SU-DHL-6 (cell line): Measurements from ENCODE around the gene IP6K3.

ENCODE experiments used
- H2AFZ ChIP-seq: fragments of 200-600 bp; sonication (generic); 2 replicates; pipeline ENCODE4 v1.6.1; 2014; ENCODE audit warnings: low read depth, mild to moderate bottlenecking, moderate library complexity, mixed read lengths, antibody characterized with exemption, low read length; ENCODE audit not compliant: severe bottlenecking
- H3F3A ChIP-seq: fragments of 200-600 bp; shearing (Covaris generic); 2 replicates; pipeline ENCODE4 v1.6.0; 2016; ENCODE audit warnings: antibody characterized with exemption, mild to moderate bottlenecking; ENCODE audit not compliant: insufficient read depth
- H3K27ac ChIP-seq: fragments of 200-600 bp; sonication (generic); 2 replicates; pipeline ENCODE4 v1.5.1; 2016; ENCODE audit warnings: low read depth, mild to moderate bottlenecking, low read length, moderate library complexity, mixed read lengths
- H3K27me3 ChIP-seq: fragments of 200-600 bp; sonication (generic), shearing (Covaris generic); 2 replicates; pipeline ENCODE4 v1.6.0; 2014; ENCODE audit warnings: mild to moderate bottlenecking, low read length
- H3K36me3 ChIP-seq: fragments of 200-600 bp; sonication (generic); 2 replicates; pipeline ENCODE4 v1.6.1; 2014; ENCODE audit warnings: mild to moderate bottlenecking, low read length, mixed read lengths
- H3K4me2 ChIP-seq: fragments of 300-600, 200-600 bp; shearing (Covaris generic), sonication (generic); 2 replicates; pipeline ENCODE4 v1.6.0; 2014; ENCODE audit warnings: low read length, low read depth, mild to moderate bottlenecking; ENCODE audit not compliant: poor library complexity, severe bottlenecking
- H3K4me3 ChIP-seq: fragments of 200-600 bp; sonication (generic); 2 replicates; pipeline ENCODE4 v1.5.1; 2014; ENCODE audit warnings: antibody characterized with exemption, low read length, mild to moderate bottlenecking, mixed read lengths; ENCODE audit not compliant: insufficient read depth, poor library complexity, severe bottlenecking
- H3K79me2 ChIP-seq: fragments of 200-600 bp; sonication (generic); 2 replicates; pipeline ENCODE4 v1.6.1; 2014; ENCODE audit warnings: mild to moderate bottlenecking, low read length, moderate library complexity; ENCODE audit not compliant: insufficient read depth
- H3K9ac ChIP-seq: fragments of 200-600 bp; sonication (generic); 2 replicates; pipeline ENCODE4 v1.7.0; 2014; ENCODE audit warnings: mild to moderate bottlenecking, low read length
- H3K9me2 ChIP-seq: fragments of 200-600 bp; sonication (generic); replicated peaks from 2 replicates; pipeline ENCODE4 v1.6.1; 2014; ENCODE audit warnings: low read length; ENCODE audit not compliant: insufficient read depth
- H3K9me3 ChIP-seq: fragments of 200-600 bp; sonication (generic); 2 replicates; pipeline ENCODE4 v1.6.1; 2014; ENCODE audit warnings: low read length, mixed read lengths; ENCODE audit not compliant: insufficient read depth
- H4K20me1 ChIP-seq: fragments of 200-600 bp; sonication (generic); 2 replicates; pipeline ENCODE4 v1.6.1; 2014; ENCODE audit warnings: low read depth, mild to moderate bottlenecking, antibody characterized with exemption, low read length, moderate library complexity, mixed read lengths
- CTCF ChIP-seq: fragments of 200-600 bp; sonication (generic); IDR thresholded peaks from one replicate; pipeline ENCODE4 v1.5.1; 2017; ENCODE audit warnings: antibody characterized with exemption, mild to moderate bottlenecking, low read length, moderate library complexity; ENCODE audit not compliant: insufficient read depth, poor library complexity, severe bottlenecking
- EZH2phosphoT487 ChIP-seq: fragments of 200-600 bp; sonication (generic), shearing (Covaris generic); conservative IDR thresholded peaks from 2 replicates; pipeline ENCODE4 v1.6.1; 2018; ENCODE audit warnings: mild to moderate bottlenecking, antibody characterized with exemption, low read length, moderate library complexity, mixed read lengths

IP6K3 gene

DNA sequence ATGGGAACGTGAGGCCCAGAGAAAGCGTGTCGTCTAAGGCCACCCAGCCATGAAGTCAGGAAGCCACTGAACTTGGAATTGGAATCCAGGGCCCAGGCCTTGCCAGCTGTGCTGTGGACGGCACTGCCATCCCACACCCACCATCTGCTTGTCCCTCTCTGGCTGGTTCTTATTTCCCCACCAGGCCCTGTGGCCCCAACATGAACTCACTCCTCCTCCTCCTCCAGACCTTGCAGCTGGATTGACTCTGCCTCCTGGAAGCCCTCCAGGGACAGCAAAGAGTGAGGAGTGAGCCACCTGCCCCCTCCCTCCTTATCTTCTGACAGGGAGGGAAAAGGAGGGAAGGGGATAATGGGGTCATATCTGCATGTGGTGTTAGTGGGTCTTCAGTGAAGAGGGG, 16.0 kb upstream of the IP6K3 start:
- TF ChIP-seq CTCF (no peak), EZH2phosphoT487 (no peak)
- Histone ChIP-seq H3K27me3 (no peaks in the 10 kb centered on the region), H3K27ac (no peak overlapping the region), H2AFZ (no peak overlapping the region), H3K36me3 (no peaks in the 10 kb centered on the region), H3K4me3 (no peak overlapping the region), H3K9me2 (no peaks in the 10 kb centered on the region), H3K4me2 (no peak overlapping the region), H3K79me2 (no peaks in the 10 kb centered on the region), H4K20me1 (no peaks in the 10 kb centered on the region), H3F3A (no peaks in the 10 kb centered on the region), H3K9me3 (no peaks in the 10 kb centered on the region), H3K9ac (no peak overlapping the region)

DNA sequence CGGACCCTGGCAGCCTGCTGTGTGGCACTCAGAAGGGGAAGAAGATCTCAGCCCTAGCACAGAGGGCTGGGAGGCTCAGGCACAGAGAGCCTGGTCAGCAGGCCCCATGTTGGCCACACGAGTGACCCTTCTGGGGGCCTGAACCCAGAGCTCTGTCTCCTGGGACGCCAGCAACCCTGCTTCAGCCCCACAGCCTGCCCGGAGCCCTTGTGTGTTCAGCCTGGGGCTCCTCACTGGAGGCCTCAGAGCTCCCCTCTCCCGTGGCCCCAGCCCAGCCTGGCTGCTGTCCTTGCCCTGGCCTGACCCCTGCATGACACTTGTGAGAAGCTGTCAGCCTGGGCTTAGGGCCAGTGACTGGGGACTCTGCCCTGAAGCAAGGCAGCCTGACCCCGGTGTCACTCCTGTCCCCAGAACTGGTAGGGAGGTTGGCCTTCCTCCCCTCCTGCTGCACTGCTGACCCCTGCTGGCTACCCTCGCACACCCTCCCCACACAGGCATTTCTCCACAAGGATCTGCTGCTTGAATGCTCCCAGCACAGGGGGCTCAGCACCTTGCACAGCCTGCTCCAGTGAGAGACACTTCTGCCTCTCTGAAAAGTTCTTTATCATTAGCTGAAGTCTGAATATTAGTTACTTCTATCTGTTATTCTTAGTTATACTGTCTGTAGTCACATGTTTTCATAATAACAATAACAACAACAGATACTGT, 15.4 kb upstream of the IP6K3 start:
- no peaks in the 10 kb centered on the region for H3K9me3 ChIP-seq

DNA sequence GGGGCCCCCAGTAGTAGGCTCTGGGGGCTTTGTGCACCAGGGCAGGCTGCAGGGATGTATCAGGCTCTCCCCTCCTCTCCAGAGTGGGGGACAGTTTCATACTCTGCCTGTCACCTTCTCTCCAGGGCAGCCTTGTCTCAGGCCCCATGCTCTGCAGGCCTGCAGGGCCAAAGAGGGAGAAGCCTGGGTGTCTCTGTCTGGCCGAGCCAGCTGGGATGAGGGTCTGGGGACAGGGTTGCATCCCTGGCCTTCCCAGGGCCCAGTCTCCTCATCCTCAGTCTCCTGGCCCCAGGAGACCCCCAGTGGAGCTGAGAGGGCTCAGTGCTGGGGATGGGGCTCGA, 14.8 kb upstream of the IP6K3 start:
- Histone ChIP-seq H3K9me2 (no peaks in the 10 kb centered on the region), H2AFZ (no peak overlapping the region), H3K9me3 (no peaks in the 10 kb centered on the region), H3K36me3 (no peaks in the 10 kb centered on the region), H4K20me1 (no peaks in the 10 kb centered on the region), H3K4me2 (no peak overlapping the region), H3K27ac (no peak overlapping the region), H3K9ac (no peak overlapping the region), H3K4me3 (no peak overlapping the region), H3F3A (no peaks in the 10 kb centered on the region), H3K27me3 (no peaks in the 10 kb centered on the region), H3K79me2 (no peaks in the 10 kb centered on the region)
- TF ChIP-seq EZH2phosphoT487: no peak
- no peak for TF ChIP-seq CTCF

More for the DNA sequence above, 15.4 kb upstream of the IP6K3 start:
- Histone ChIP-seq H3F3A (no peaks in the 10 kb centered on the region), H3K27me3 (no peaks in the 10 kb centered on the region), H4K20me1 (no peaks in the 10 kb centered on the region), H3K36me3 (no peaks in the 10 kb centered on the region), H3K4me3 (no peak overlapping the region), H3K27ac (no peak overlapping the region), H3K9me2 (no peaks in the 10 kb centered on the region), H3K79me2 (no peaks in the 10 kb centered on the region), H3K4me2 (no peak overlapping the region), H2AFZ (no peak overlapping the region), H3K9ac (no peak overlapping the region)
- TF ChIP-seq CTCF: peak; percentile 62
- no peak for TF ChIP-seq EZH2phosphoT487
